Fibroblast of skin of right quadriceps (primary cell): ENCODE measurements around the gene PPP5C.
"Not testable (repeated sequence)": the region's sequence is repeated elsewhere in the genome, so short reads cannot be mapped to it uniquely, and the experiment has no call there.

Source experiments
- DNase-seq: peaks from one replicate; pipeline ENCODE4 v3.0.0-alpha.2; 2013

The PPP5C gene

DNA sequence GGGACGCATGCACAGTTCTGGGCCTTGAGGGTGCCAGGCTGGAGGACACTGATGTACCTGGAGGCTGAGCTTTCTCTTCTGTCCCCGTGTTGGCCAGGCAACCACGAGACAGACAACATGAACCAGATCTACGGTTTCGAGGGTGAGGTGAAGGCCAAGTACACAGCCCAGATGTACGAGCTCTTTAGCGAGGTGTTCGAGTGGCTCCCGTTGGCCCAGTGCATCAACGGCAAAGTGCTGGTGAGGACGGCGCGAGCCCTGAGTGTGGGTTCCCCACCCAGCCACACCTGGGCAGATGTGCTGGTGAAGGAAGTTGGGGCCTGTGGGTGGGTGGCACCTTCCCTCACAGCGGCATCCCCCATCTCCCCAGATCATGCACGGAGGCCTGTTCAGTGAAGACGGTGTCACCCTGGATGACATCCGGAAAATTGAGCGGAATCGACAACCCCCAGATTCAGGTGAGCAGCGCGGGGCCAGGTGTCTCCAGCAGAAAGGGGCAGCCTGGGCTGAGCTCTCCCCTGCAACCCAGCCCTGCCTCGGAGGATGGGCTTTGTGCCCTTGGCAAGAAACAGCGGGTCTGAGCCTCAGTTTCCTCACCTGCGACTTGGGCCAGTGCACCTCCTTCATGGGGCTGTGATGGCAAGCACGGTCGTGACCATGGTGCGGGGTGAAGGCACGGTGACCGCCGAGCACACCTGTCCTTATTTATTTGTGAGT lies 40.3 kb downstream of the PPP5C start:
- DNase-seq: no peak

DNA sequence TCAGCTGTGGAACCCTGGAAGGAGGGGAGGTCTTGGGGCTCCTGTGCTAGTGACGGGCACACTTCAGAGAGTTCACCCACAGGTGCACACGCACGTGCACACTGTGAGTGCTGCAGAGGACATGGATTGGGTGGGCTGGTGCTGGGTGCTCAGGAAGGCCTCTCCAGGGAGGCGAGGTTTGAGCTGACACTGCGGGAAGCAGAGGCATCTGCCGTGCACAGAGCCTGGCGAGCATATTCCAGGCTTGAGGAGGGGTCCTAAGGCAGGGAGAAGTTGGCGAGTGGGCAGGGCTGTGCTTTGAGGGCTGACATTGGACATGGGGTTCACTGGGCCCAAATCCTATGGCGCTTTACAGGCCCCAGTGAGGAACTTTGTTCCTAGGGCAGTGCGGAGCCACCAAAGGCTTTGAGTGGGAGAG lies 40.8 kb downstream of the PPP5C start:
- DNase-seq: no peak

DNA sequence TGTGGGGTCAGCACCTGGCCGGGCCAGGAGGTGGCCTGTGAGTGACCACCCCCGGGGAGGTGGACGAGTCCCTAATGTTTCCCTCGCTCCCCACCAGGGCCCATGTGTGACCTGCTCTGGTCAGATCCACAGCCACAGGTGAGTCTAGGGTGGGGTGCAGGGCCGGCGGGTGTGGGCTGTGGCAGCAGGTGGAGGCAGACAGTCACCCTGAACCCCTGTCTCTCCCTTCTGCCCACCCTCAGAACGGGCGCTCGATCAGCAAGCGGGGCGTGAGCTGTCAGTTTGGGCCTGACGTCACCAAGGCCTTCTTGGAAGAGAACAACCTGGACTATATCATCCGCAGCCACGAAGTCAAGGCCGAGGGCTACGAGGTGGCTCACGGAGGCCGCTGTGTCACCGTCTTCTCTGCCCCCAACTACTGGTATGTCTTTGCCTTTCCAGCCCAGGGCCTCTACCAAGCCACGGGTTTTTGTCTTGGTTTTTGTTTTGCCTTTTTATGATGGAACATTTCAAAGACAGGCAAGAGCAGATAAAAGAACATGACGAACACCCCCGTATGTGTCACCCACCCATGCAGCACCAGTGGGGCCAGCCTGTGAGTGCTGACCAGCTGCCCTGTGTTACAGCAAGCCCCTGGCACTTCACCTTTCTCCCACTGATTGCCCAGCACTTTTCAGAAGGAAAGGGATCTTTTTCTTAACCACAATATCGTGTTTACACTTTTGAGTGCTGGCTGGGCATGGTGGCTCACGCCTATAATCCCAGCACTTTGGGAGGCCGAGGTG lies 41.6 kb downstream of the PPP5C start:
- DNase-seq: no peak

DNA sequence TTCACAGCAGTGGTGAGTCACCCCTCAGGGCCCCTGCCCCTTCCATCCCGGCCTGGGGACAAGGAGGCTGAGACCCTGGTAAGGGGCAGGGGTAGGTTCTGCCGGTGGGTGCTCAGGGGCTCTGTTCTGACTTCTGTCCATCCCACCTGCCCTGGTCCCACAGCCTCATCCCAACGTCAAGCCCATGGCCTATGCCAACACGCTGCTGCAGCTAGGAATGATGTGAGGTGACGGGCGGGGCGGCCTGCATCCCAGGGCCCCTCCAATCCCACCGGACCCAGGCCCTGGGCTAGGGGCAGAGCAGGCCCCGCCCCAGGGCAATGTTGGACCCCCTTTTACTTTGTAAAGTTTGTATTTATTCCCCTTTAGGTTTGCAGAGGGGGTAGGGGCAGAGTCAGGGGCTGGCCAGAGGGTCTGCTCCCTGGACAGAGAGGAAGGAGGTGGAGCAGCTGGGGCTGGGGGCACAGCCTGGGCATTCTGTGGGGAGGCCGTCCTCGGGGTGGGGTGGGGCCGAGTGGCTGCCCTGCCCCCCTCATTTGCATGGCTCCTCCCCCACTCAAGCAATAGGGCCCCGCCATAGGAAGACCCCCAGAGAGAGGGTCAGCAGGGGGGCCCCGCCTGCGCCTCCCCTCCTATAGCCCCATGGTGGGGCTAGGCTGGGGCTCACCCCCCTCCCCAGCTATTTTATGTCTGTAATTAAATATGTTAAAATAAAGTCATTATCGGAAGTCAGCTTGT lies 43.4 kb downstream of the PPP5C start:
- no peak for DNase-seq

DNA sequence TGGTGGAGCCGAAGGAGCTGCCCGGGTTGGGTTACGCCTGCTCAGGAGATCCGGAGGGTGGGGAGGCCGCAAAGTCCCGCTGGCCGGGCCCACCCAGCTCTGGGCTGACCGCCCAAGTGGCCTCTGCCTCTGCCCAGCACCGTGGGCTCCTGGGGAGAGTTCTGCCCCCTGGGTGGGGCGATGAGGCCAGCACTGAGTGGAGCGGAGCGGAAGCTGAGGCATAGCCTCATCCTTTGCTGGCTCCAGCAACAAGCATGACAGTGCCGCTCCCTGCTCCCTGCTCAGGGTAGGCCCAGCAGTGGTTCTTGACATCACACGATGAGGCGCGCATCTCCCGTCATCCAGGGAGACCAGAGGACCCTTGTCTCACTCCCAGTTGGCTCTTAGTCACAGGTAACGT lies 44.0 kb downstream of the PPP5C start:
- no peak for DNase-seq

DNA sequence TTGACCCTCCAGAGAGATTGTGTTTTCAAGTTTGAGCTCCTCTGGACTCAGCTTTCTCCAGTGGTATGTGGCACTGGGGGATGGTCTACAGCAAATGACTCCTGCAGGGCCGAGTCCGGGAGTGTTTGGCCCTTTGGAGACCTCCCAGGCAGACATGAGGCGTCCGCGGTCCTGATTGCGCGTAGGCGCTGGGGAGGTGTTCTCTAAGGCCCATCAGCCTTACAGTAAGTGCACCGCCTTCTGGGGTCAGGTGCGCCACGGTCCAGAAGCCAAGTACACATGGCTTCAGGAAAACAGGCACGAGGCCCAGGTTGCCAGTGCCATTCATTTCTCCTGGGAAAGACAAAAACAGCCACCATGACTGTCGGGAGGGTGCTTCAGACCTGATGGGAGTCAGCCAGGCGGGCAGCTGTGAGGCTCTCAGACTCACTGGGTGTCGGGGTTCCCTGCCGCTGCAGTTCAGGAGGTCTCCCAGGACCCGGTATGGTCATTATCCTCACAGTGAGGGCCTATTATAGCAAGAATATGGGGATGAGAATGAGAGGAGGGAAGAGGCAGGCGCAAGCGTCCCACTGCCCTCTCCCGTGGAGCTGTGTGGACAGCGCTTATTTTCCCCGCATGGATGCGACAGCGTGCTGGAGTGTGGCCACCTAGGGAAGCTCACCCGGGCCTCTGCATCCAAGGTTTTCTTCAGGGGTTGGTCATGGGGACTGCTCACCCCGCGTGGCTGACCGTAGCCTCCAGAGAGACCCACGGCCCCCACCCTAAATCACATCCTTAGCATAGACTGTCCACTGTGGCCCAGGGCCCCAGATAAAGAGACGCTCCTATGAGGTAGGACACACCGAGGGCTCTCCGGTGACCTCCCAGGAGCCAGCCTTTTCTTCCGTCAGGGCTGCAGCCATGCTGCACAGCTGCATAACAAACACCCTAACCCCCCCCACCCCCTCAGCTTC lies 44.7 kb downstream of the PPP5C start:
- no peak for DNase-seq

DNA sequence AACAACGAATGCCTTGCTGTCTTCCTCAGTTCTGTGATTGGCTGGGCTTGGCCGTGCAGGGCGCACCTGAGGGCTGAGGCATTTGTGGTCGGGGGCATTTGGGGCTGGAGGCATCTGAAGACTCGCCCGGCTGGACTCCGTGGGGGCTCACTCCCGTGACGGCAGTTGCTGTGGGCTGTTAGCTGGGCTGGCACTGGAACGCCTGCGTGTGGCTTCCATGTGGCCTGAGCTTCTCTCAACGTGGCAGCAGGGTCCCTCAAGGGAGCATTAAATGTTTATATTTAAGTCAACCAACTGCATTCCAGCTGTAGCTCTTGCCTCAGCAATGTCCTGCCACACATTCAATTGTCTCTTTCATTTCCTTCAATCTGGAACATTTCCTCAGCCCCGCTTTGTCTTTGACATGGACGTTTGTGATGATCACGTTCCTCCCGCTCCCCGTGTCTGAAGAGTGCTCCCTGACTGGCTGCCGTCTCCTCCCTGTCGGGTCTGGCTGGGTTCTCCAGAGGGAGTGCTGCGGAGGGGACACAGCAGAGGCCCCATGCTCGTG lies 45.4 kb downstream of the PPP5C start:
- DNase-seq: peak; percentile 84

DNA sequence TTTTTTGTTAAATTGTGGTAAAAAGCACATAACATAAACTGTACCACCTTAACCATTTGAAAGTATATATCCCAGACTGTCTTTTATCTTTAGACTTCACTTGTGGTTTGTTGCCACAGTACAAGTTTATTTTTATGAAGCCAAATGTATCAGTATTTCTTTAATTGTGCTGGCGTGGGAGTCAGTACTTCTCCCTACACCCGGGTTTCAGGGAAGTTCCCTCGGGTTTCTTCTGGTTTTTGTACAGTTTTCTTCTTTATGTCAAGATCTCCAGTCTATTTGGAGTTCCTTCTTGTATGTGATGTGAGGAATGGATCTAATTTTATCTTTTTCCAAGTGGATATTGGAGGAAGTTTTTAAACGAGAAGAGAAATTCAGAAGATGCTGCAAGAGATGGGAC lies 46.0 kb downstream of the PPP5C start:
- DNase-seq: no peak

DNA sequence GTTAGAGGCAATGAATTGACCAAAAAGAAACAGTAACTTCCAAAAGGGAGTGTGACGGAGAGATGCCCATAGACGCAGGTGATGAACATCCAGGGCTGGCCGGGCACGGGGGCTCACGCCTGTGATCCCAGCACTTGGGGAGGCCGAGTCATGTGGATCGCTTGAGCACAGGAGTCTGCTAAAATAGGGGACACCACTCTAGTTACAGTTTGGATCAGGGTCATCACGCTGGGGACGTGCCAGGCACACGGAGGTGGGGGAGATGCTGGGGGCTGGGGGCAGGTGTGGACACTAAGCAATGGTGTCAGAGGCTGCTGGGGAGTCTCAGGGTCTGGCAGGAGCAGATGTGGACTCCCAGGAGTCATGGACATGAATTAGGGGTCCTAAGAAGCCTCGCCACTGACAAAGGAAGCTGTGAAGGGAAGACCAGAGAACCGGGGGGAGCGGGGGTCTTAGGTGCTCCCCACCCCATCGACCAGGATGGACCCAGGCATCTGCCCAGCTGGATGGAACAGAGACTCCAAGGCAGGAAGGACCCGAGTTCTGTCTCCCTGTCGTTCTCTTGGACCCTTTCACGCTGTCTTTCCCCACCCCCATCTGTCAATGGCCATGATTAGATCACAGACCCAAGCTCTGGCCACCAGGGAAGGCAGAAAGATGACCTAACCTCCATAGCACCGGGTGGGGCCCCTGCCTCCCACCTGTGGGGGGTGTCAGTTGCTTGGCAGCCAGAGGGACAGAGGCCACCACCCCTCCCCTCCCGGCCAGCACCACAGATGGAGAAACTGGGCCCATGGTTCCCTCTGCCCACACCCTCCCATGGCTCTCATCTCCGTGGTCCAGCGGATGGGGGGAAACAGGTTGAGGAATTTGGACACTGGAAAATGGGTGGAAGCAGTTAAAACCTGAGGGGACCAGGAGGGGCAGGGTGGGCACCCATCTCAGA lies 46.8 kb downstream of the PPP5C start:
- no peak for DNase-seq

DNA sequence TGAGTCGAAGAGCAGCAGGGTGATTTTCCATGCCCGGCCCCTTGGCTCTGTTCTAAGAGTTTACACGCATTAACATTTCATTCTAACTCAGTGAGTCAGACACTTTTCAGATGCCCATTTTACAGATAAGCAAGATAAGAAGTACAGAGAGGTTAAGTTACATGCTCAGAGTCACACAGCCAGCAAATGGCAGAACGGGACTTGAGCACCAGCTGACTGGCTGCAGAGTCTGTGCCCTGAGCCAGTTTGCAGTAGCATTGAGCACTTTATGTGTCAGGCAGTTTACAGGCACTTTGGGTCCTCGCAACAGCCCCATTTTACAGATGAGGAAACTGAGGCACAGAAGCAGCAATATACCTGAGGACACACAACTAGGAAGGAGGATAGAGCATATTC lies 47.5 kb downstream of the PPP5C start:
- DNase-seq: no peak

DNA sequence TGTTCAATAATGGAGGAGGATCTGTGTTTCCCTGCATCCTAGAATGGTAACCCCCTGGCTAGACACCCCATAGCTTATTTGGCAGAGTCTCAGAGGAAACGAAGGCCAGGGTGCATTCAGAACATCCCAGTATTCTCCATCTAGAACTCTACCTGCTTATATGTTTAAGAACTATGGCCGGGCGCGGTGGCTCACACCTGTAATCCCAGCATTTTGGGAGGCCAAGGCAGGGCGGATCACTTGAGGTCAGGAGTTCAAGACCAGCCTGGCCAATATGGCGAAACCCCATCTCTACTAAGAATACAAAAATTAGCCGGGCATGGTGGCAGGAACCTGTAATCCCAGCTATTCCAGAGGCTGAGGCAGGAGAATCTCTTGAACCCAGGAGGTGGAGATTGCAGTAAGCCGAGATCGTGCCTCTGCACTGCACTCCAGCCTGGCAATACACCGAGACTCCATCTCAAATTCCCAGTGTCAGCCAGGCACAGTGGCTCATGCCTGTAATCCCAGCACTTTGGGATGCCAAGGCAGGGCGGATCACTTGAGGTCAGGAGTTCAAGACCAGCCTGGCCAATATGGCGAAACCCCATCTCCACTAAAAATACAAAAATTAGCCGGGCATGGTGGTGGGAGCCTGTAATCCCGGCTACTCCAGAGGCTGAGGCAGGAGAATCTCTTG lies 51.1 kb downstream of the PPP5C start:
- not testable (repeated sequence) for DNase-seq

DNA sequence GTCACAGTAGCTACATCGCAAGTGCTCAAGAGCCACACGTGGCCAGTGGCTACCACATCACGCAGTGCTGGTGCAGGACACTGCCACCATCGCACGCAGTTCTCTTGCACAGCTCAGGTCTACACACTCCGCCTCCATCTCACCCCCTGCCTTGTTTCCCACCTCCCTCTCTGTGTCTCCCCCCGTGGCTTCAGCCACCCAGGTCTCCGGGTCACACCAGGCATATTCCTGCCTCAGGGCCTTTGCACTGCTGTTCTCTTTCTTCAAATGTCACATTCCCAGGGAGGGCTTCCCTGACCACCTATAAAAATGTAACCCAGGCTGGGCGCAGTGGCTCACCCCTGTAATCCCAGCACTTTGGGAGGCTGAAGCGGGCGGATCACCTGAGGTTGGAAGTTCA lies 55.8 kb downstream of the PPP5C start:
- no peak for DNase-seq

DNA sequence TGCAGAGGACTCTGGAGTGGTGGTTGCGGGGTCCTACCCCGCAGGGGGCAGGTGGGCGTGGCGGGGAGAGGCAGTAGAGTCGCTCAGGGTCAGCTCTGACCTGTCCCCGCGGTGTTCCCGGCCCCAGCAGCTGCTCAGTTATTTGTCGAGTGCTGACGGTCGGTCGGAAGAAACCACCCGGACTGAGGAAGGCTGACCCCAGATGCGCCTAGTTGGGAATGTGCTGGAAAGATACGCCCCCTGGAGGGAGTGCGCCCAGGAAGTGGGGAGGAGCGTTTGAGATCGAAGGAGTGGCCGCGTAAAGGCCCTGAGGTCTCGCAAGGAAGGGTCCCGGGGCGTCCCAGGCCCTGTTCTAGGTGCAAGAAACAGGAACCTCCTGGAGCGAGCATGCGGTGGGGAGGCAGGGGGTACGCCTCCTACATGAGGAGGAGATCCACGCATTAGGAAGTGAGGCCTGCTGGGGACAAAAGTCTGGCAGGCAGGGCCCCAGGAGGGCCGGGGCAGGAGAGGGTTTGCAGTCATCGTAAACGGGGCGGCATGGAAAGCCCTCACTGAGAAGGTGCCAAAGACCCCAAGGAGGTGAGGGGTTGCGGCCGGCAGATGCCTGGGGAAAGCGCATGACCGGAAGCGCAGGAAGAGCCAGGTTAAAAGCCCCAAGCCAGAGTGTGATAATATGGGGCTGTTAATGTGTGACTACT lies 57.3 kb downstream of the PPP5C start:
- peak; percentile 49 for DNase-seq

DNA sequence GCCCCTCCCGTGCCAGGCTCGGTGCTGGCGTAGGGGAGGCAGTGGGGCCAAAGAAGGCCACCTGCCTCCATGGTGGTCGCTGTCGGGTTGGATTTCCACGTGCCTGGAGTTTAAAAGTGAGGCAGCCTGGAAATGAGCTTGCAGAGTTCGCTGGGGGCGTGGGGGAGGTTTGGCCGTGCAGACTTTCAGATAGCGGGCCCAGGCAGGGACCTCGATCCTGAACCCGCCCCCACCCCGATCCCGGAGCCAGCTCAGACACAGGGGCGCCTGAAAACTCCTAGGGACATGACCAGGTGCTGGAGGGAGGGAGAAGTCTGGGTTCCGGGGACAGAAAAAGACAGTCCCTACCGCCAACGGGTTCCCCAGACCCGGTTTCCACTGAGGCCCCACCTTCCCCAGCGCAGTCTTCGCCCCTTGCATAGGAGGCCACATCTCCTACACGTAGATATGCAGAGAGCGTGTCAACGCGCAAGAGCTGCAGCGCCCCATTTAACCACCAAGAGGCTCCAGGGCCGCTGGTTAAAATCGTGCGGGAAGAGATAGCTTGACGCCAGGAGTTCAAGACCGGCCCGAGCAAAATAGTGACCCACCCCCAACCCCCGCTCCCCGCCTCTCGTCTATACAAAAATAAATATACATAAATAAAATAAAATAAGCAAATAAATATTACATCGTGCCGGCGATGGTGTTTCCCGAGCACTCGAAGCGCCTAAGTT lies 58.0 kb downstream of the PPP5C start:
- DNase-seq: peak; percentile 57

DNA sequence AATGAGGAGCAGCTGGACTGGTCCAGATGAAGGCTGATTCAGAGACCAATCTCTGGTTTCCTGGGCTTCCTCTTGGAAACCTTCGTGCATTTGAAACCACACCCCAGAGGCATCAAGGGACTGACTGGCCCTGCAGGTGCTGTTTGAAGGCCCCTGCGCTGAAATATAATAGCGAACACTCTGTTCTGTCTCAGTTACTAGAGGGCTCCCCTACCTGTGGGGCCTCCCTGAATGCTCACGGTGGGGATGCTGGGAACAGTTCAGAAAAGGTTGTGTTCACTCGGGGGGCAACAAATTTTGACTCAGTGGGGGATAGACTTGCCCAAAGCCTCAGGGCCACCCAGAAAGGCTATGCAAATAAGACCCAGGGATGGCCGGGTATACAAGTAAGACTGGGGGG lies 60.1 kb downstream of the PPP5C start:
- no peak for DNase-seq

DNA sequence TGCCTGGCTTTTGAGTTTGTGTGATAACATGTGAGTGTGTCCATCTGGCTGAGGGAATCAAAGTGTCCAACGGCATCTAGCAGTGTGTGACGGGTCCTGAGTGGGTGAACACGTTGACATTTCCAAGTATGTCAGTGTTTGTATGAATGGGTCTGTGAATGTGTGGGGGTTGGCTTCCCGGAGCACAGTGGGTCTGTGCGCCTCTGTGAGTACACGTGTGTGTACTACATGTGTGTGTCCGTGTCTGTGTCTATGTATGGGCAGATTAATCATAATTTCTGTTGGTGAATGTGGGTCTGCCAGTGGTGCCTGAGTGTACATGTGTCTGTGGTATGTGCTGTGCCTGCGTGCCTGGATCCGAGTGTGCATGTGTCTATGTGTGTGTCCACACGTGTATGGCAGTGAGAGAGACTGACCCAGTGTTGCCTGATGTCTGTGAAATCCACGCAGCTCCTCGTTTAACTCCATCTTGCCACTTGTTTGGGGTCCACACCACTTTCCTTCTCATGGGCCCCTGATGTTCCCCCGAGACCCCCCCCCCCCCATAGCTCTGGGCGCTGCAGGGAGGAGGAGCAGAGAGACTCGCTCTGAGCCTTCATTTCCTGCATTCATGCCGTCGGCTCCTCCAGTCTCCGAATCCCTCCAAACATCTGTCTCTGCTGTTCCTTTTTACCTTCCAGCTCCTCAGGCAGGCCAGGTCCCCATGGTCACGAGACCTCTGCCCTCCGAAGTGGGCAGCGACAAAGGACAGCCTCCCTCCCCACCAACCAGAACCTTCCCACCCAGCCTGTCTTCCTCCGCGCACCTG lies 61.2 kb downstream of the PPP5C start:
- no peak for DNase-seq

DNA sequence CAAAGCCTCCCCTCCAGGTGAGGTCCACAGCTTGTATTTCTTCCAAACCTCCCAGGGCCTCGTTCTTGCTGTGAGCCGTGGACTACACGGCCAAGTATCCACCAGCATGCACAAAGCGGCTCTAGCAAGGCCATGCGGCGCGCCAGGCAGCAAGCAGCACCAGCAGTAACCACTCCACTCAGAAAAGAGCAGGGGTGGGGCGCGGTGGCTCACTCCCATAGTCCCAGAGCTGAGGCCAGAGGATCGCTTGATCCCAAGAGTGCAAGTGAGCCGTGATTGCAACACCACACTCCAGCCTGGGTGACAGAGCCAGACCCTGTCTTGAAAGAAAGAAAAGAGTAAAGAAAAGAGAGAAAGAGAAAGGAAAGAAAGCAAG lies 61.8 kb downstream of the PPP5C start:
- DNase-seq: no peak

DNA sequence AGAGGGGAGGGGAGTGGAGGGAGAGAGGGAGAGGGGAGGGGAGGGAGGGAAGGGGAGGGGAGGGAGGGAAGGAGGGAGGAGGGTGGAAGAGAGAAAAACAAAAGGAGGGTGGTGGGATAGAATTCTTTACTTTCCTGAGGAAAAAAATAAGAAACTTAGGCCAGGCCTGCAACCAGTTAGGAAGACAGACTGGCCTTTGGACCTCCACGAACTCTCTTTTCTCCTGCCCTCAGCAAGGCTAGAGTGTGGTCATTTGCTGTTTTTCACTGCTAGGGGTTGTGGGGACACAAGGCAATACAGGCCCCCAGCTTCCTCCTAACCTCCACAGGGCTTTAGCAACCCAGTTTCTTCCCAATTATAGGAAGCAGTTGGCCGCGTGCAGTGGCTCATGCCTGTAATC lies 62.3 kb downstream of the PPP5C start:
- DNase-seq: no peak
